NT2/D1 (cell line): ENCODE results near the gene MED13.

Experiments
- DNase-seq: peaks from one replicate; pipeline ENCODE4 v3.0.0-alpha.2; 2011; ENCODE audit warnings: low read depth, low spot score
- H3K27me3 ChIP-seq: 2 replicates; pipeline ENCODE4 v1.6.0; 2011; ENCODE audit warnings: mild to moderate bottlenecking; ENCODE audit not compliant: insufficient read length, insufficient read depth
- H3K36me3 ChIP-seq: 2 replicates; pipeline ENCODE4 v1.6.1; 2011; ENCODE audit warnings: mild to moderate bottlenecking, low read length, mixed read lengths; ENCODE audit not compliant: insufficient read depth, insufficient read length
- H3K4me1 ChIP-seq: 2 replicates; pipeline ENCODE4 v1.5.1; 2011; ENCODE audit not compliant: insufficient read depth, insufficient read length
- H3K4me3 ChIP-seq: 2 replicates; pipeline ENCODE4 v1.5.1; 2011; ENCODE audit warnings: low read depth; ENCODE audit not compliant: insufficient read length
- H3K9ac ChIP-seq: 2 replicates; pipeline ENCODE4 v1.6.0; 2011; ENCODE audit warnings: low read depth; ENCODE audit not compliant: insufficient read length
- H3K9me3 ChIP-seq: 2 replicates; pipeline ENCODE4 v1.5.1; 2011; ENCODE audit warnings: mild to moderate bottlenecking, low read length; ENCODE audit not compliant: insufficient read depth
- SUZ12 ChIP-seq: IDR thresholded peaks from 2 replicates; pipeline ENCODE4 v1.6.1; 2011; ENCODE audit not compliant: insufficient read length, insufficient read depth; ENCODE audit errors: extremely low read depth
- YY1 ChIP-seq: IDR thresholded peaks from 2 replicates; pipeline ENCODE4 v1.6.1; 2011; ENCODE audit not compliant: insufficient read length, insufficient read depth
- ZNF274 ChIP-seq: IDR thresholded peaks from 2 replicates; pipeline ENCODE4 v1.6.1; 2011; ENCODE audit warnings: mild to moderate bottlenecking, low read depth, low read length

Gene MED13

DNA sequence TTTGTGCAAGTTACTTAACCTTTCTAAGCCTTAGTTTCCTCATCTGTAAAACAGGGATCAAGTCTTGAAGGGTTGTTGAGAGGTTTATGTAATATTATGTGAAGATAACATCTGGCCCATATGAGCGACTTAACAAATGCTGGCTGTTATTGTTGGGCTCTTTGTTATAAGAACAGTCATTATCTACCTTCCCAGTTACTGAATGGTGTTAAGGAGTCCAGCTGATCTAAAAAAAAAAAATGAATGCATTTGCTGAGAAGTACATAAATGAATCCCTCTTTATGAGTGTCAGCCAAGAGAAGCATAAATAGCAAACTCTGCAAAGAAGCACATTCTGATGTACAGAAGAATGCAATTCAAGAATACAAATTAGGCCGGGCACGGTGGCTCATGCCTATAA is 24.3 kb upstream of the MED13 start:
- Histone ChIP-seq H3K9ac (no peak overlapping the region), H3K4me3 (no peak overlapping the region), H3K36me3 (no peaks in the 10 kb centered on the region), H3K27me3 (no peaks in the 10 kb centered on the region), H3K9me3 (no peaks in the 10 kb centered on the region), H3K4me1 (no peaks in the 10 kb centered on the region)
- no peak for DNase-seq
- no peak for TF ChIP-seq SUZ12
- no peak for TF ChIP-seq YY1
- TF ChIP-seq ZNF274, result no peak

DNA sequence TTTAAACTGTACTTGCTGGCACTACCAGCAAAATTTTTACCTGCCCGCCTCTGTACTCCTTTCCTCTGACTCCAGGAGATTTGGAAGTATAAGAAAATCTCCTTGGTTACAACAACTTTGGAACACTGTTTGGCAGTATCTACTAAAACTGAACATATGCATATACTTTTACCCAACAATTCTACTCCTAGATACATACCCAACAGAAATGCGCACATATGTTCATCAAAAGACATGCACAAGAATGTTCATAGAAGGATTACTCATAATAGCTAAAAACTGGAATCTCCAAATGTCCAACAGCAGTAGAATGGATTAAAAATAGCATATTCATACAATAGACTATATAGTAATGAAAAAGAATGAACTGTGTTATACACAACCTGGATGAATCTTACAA is 21.7 kb upstream of the MED13 start:
- TF ChIP-seq SUZ12 (no peak), YY1 (no peak), ZNF274 (no peak)
- H3K4me1 ChIP-seq, result no peaks in the 10 kb centered on the region
- DNase-seq, result no peak
- H3K4me3 ChIP-seq, result no peak overlapping the region
- no peaks in the 10 kb centered on the region for H3K9me3 ChIP-seq
- no peaks in the 10 kb centered on the region for H3K27me3 ChIP-seq
- H3K36me3 ChIP-seq, result no peaks in the 10 kb centered on the region
- H3K9ac ChIP-seq, result no peak overlapping the region

DNA sequence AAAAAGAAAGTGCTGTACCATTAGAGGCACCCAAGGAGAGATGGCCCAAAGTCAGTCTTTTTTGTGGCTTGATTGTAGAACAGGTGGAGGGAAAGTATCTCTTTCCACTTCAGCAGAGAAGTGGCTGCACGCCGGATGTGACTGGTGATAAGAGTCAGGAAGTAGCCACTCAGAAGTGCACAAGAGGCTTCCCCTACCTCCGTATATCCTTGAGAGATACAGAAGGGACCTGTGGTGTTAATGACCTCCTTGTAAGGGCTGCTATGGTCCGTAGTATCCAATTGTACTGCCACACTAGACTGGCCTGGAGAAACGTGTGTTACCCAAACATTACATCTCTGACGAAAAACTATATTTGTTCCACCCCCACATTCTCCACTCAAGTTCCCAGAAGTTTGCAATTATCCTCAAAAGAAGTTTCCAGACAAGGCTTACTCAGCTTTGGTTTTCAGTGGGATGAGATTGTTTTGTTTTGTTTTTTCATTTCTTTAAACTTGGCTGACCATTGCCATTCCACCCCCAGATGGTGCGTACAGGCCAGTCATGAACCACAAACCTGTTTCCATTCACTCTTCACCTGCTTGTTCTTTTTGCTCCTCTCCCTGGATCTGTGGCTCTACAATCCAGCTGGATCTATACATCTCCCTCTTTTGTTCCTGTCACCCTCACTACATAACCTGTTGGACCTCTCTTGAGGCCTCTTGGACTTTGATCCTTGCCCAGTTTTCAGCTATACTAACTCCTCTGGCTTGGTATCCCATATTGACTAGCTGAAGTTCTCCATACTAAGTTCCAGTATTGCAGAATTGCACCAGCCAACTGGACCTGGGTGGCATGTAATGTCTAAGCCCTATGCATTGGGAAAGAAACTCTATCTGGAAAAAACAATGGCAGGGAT is 20.7 kb upstream of the MED13 start:
- no peak overlapping the region for H3K4me3 ChIP-seq
- TF ChIP-seq SUZ12 (no peak), YY1 (no peak)
- no peak for DNase-seq
- no peaks in the 10 kb centered on the region for H3K27me3 ChIP-seq
- H3K9me3 ChIP-seq, result no peaks in the 10 kb centered on the region
- no peaks in the 10 kb centered on the region for H3K4me1 ChIP-seq
- H3K9ac ChIP-seq, result no peak overlapping the region
- H3K36me3 ChIP-seq, result no peaks in the 10 kb centered on the region

DNA sequence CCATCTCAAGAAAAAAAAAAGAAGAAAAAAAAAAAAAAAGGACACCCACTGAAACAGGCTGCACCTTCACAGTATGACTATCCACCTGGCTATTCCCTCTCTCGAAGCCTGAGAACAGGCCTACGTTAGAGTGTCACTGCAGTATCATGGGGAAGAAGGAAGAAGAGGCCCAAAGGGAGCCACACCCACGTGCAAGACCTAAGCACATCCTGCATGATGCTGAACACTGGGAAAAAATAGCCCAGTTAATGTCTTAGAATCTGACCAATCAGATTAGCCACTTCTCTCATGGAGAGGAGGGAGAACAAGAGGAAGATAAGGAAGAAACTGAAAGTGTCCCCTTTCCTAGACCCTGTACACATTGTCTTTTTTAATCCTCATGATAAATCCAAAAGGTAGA is 19.5 kb upstream of the MED13 start:
- no peaks in the 10 kb centered on the region for H3K27me3 ChIP-seq
- no peak for DNase-seq
- H3K36me3 ChIP-seq, result no peaks in the 10 kb centered on the region
- H3K4me1 ChIP-seq, result no peaks in the 10 kb centered on the region
- H3K9ac ChIP-seq, result no peak overlapping the region
- no peak for TF ChIP-seq ZNF274
- TF ChIP-seq SUZ12, result no peak
- TF ChIP-seq YY1, result no peak
- H3K4me3 ChIP-seq, result no peak overlapping the region
- H3K9me3 ChIP-seq, result no peaks in the 10 kb centered on the region

DNA sequence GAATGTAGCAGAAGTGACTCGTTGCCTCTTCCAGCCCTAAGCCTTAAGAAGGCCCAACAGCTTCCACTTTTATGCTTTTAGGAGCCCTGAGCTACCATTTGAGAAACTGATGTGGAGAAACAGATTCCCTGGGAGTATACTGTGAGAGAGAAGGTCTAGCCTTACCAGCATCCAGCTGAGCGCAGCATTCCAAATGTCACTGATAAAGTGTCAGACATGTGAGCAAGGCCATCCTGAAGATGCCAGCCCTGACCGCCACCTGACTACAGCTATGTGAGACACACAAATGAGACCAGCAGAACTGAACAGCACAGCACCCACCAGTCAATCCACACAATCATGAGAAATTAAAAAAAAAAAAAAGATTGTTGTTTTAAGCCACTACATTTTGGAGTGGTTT is 18.6 kb upstream of the MED13 start:
- H3K9ac ChIP-seq, result no peak overlapping the region
- H3K36me3 ChIP-seq, result no peaks in the 10 kb centered on the region
- no peaks in the 10 kb centered on the region for H3K27me3 ChIP-seq
- no peaks in the 10 kb centered on the region for H3K9me3 ChIP-seq
- TF ChIP-seq SUZ12 (no peak), YY1 (no peak), ZNF274 (no peak)
- DNase-seq, result no peak
- no peaks in the 10 kb centered on the region for H3K4me1 ChIP-seq
- H3K4me3 ChIP-seq, result no peak overlapping the region

DNA sequence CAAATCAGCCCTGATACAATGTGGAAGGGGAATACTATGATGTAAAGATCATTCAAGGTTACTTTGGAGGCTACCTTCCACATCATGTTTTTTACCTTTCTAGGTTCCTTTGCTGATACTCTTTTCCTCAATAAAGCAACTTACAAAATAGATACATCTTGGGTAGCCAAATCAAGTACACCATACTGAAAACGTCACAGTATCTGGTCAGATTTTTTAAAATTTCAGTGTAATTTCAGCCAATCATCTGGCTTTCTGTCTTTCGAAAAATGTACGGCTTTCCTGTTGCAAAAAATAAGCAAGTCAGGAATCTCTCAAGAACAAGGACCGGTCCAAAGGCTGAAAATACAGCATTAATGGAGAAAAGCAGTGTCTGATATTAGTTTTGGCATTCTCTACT is 15.6 kb upstream of the MED13 start:
- TF ChIP-seq ZNF274 (no peak), YY1 (no peak), SUZ12 (no peak)
- no peak overlapping the region for H3K4me3 ChIP-seq
- no peak for DNase-seq

DNA sequence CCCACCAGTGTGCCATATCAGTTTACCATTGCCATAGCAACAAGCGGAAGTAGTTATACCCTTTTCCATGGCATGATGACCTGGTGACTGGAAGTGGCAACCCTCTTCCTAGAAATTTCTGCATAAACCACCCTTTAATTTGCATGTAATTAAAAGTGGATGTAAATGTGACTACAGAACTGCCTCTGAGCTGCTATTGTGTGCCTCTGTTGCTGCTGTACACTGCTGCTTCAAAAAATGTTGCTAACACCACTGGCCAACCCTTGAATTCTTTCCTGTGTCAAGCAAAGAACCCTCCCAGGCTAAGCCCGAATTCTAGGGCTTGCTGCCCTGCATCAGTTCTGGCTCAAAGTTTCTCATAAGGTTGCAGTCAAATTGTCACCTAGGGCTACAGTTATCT is 12.9 kb upstream of the MED13 start:
- Histone ChIP-seq H3K4me1 (no peaks in the 10 kb centered on the region), H3K4me3 (no peak overlapping the region), H3K9ac (no peak overlapping the region), H3K36me3 (no peaks in the 10 kb centered on the region), H3K27me3 (no peaks in the 10 kb centered on the region), H3K9me3 (peaks cover 12% of the 10 kb centered on the region; the same call in 1 of the 2 replicates)
- no peak for DNase-seq
- TF ChIP-seq ZNF274 (no peak), YY1 (no peak), SUZ12 (no peak)

More for the DNA sequence above, 15.6 kb upstream of the MED13 start:
- Histone ChIP-seq H3K27me3 (no peaks in the 10 kb centered on the region), H3K9ac (no peak overlapping the region), H3K9me3 (peaks cover 12% of the 10 kb centered on the region; the same call in 1 of the 2 replicates), H3K4me1 (no peaks in the 10 kb centered on the region), H3K36me3 (no peaks in the 10 kb centered on the region)
